RWPE1 (cell line): ENCODE results near the gene FTCD.

Experiments used
- CTCF ChIA-PET: fragments of 350-600 bp; sonication (Branson Sonifier 250); formaldehyde crosslinking; extraction: SDS; loops from one replicate; lab custom pipeline; 2021; lab: Yijun Ruan, JAX
- POLR2A ChIA-PET: fragments of 400-600 bp; formaldehyde crosslinking; extraction: SDS; loops from one replicate; lab custom pipeline; 2020; ENCODE audit warnings: antibody characterized with exemption; ENCODE audit not compliant: low non-redundant PET; lab: Yijun Ruan, JAX
- DNase-seq: peaks from one replicate; pipeline ENCODE4 v3.0.0; 2012; ENCODE audit warnings: low spot score
- H3K27ac ChIP-seq: fragments of 450-650 bp; 2 replicates; pipeline ENCODE4 v1.5.1; 2017
- CTCF ChIP-seq: fragments of 450-650 bp; conservative IDR thresholded peaks from 2 replicates; pipeline ENCODE4 v1.5.1; 2017; ENCODE audit warnings: low read depth, mild to moderate bottlenecking

Gene FTCD

DNA sequence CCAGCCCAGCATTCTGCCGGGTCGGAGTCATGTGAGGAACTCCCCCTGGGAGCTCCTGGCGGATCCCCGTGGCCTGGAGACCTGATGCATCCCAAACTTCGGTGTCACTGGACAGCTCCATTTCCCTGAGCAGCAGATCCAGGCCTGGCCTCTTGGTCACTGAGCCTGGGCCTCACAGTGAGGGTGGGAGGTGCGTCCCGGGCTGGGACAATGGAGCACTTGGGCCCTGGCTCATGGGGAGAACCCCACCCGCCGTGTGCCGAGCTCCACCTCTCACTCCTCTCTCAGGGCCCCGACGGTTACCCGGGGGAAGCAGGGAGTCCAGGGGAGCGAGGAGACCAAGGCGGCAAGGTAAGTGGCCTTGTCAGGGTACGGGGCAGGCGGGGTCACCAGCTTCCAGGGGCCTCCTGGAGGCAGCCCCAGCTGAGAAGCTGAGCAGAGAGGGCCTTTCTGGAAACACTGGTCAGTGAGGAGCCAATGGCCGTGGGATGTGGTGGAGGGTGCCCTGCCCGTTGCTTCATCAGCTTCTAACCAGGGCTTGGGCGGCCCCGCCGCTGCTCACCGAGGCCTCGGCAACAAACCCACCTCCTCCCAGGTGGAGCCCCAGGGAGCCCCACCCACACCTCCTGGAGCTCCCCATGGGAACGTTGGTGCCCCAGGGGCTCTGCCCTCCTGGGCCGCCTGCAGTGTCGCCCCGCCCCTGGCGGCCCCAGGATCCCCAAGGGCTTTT, 37.6 kb downstream of the FTCD start:
- ChIA-PET CTCF (interaction anchor here (0.6 to 1.5 kb wide), 3 partner anchors 26 to 144 kb away, joined by 4 to 5 read pairs (median 4); no protein-coding TSS in a partner anchor), POLR2A (no interaction called here)
- peak overlapping the region; percentile 38; the same call in 1 of the 2 replicates for H3K27ac ChIP-seq
- DNase-seq, result no peak
- TF ChIP-seq CTCF, result no peak

DNA sequence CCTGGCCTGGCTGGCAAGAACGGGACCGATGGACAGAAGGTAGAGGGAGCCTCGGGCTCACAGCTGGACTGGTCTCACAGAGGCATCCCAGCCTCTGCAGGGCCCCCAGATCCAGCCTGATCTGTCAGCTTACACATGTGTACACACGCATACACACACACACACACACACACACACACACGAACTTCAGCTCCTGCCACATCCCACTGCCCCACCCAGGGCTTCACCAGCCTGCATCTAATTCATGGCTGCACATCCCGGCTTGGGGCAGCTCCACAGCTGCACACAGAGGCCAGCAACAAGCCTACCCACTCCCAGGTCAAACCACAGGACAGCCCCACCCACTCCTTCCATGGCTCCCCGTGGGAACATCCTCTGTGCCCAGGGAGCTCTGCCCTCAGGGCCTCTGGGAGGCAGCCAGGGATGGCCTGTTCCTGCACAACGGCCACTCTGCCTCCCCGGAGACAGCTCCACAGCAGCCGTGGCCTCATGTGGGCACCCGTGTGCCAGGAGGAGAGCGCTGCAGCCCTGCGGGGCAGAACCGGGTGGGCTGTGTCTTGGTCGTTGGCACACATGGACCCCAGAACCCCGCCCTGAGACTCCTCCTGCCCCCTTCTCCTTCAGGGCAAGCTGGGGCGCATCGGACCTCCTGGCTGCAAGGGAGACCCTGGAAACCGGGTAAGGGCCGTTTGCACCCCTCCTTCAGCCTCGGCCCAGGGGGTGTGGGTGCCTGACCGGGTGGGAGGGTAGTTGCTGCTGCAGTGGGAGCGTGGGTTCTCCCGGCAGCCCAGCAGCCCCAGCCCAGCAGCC, 38.4 kb downstream of the FTCD start:
- TF ChIP-seq CTCF, result no peak
- ChIA-PET POLR2A (no interaction called here), CTCF (interaction anchor here (1.2 to 1.5 kb wide), 2 partner anchors 27 to 144 kb away, joined by 4 to 5 read pairs; no protein-coding TSS in a partner anchor)
- peak overlapping the region; percentile 38; the same call in 1 of the 2 replicates for H3K27ac ChIP-seq
- peak; percentile 35 for DNase-seq

DNA sequence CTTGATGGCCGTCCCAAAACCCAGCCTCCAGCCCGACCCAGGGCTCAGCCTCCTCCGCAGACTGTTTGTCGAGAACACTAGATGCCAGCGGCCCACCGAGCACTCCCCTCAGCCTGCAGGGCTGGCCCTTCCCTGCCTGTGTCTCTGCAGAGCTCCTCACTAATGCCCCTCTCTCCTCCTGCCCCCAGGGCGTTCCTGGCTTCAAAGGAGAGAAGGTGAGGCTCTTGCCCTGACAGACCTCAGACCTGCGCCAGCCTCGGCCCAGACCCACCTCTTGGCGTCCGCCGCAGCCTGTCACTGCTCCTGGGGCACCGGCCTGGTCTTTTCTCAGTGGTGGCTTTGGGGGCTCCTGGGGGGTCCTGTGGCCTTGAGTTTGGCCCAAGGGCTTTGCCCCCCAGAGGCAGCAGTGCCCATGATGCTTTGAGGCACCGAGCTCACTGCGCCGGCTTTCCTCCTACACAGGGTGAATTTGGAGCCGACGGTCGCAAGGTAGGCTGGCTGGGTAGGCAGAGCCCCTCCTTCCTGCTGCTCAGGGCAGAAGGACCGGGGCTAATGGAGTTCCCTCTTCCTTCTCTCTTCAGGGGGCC, 39.1 kb downstream of the FTCD start:
- DNase-seq, result no peak
- TF ChIP-seq CTCF, result no peak
- H3K27ac ChIP-seq, result peak overlapping the region; percentile 38; the same call in 1 of the 2 replicates
- ChIA-PET CTCF (interaction anchor here (1.5 kb wide), 1 partner anchor 27 kb away, joined by 5 read pairs; no protein-coding TSS in a partner anchor), POLR2A (no interaction called here)

DNA sequence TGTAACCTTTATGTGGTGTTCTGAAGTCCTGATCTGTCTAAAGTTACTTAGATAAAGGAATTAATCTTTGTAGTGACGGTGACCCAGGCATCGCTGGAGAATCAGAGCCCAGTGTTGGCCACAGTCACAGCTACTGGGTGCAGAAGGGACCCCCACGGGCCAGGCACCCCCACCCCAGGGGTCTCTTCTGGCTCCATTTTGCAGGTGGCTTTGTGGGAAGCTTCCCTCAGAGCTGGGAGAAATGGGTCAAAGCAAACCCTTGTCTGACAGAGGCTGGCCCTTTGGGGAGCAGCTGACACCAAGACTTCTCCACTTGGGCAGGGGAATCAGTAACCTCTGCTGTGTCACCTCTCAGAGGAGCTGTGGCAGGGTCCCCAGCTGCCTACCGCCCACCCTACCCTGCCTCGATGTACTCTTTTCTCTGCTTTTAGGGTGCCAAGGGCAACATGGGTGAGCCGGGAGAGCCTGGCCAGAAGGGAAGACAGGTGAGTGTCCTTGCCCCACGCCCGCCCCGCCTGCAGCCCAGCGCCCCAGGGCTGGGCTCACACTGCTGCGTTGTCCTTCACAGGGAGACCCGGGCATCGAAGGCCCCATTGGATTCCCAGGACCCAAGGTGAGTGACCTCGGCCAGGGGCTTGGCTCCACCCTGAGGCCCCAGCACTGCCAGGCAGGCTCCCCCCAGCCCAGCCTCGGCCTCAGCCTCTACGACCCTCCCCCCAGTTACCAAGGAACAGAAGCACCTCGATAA, 39.8 kb downstream of the FTCD start:
- ChIA-PET POLR2A (no interaction called here), CTCF (interaction anchor here (0.9 kb wide), 1 partner anchor 28 kb away, joined by 4 read pairs; no protein-coding TSS in a partner anchor)
- TF ChIP-seq CTCF, result no peak
- DNase-seq, result no peak
- no peak overlapping the region for H3K27ac ChIP-seq

DNA sequence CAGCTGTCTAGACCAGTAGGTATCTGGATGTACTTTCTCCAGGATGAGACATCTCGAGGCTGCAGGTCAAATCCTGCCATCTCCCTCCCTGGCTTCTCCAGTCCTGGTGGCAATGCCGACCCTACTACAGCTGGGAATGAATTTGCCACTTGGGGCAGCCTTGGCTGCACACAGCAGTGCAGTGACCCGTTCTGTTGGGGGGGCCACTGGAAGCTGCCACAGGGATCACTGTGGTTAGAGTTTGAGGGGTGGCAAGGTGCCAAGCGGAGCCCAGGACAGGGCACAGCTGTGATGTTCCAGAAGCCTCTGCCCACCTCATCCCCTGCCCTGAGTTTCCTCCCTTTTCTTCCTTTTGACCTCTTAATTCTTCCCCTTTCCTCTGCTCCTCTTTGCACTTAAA, 40.4 kb downstream of the FTCD start:
- DNase-seq, result no peak
- ChIA-PET CTCF (interaction anchor here (0.7 to 0.9 kb wide), 2 partner anchors 29 to 57 kb away, joined by 4 read pairs; no protein-coding TSS in a partner anchor), POLR2A (no interaction called here)
- TF ChIP-seq CTCF, result no peak
- no peak overlapping the region for H3K27ac ChIP-seq
